Keratinocyte (primary cell): ENCODE measurements around the gene NFATC1. TPM values are rescaled to one million over a fixed set of nuclear protein-coding genes. Genes with fewer than 3 reads are reported as not detected.

Source experiments
- DNase-seq: peaks from one replicate; pipeline ENCODE4 v3.0.0-alpha.2; 2011; ENCODE audit warnings: low read depth, missing footprints, low spot score
- FAIRE-seq: peaks from 2 replicates; lab custom pipeline; 2011; peaks lifted over from hg19 to GRCh38; lab: Jason Lieb, UNC
- H2AFZ ChIP-seq: 2 replicates; pipeline ENCODE4 v1.6.0; 2012; ENCODE audit warnings: low read length, control low read depth, inconsistent platforms; ENCODE audit not compliant: control insufficient read depth
- H3K27ac ChIP-seq: 2 replicates; pipeline ENCODE4 v1.5.1; 2011; ENCODE audit warnings: low read length; ENCODE audit not compliant: control insufficient read depth, insufficient read depth
- H3K27me3 ChIP-seq: 3 replicates; pipeline ENCODE4 v1.6.0; 2011; ENCODE audit warnings: low read length; ENCODE audit not compliant: control insufficient read depth, insufficient read depth; ENCODE audit errors: extremely low read depth
- H3K36me3 ChIP-seq, 2 experiments: 2 replicates in 1 of 2; 3 replicates in 1 of 2; pipeline ENCODE4 v1.5.1; 2011; ENCODE audit warnings: low read length in 2 of 2, mild to moderate bottlenecking in 1 of 2; ENCODE audit not compliant: control insufficient read depth in 2 of 2, insufficient read depth in 2 of 2; ENCODE audit errors: extremely low read depth in 1 of 2
- H3K4me1 ChIP-seq: 3 replicates; pipeline ENCODE4 v1.5.1; 2011; ENCODE audit warnings: low read length; ENCODE audit not compliant: control insufficient read depth, insufficient read depth; ENCODE audit errors: extremely low read depth
- H3K4me2 ChIP-seq: 3 replicates; pipeline ENCODE4 v1.6.0; 2011; ENCODE audit warnings: low read depth, low read length; ENCODE audit not compliant: control insufficient read depth, insufficient read depth; ENCODE audit errors: extremely low read depth
- H3K4me3 ChIP-seq, 3 experiments: fragments of 200-600 bp in 1 of 3; sonication (generic) in 1 of 3; 2 replicates in 2 of 3; 3 replicates in 1 of 3; pipeline ENCODE4 v1.5.1; 2011 to 2016; ENCODE audit warnings: low read length in 3 of 3, mild to moderate bottlenecking in 3 of 3, control low read depth in 2 of 3, inconsistent platforms in 1 of 3, low read depth in 1 of 3, mixed read lengths in 1 of 3, mixed run types in 1 of 3, moderate library complexity in 1 of 3; ENCODE audit not compliant: control insufficient read depth in 2 of 3, insufficient read depth in 2 of 3; ENCODE audit errors: extremely low read depth in 1 of 3
- H3K79me2 ChIP-seq: 2 replicates; pipeline ENCODE4 v1.6.0; 2012; ENCODE audit warnings: low read length; ENCODE audit not compliant: control insufficient read depth, insufficient read depth
- H3K9ac ChIP-seq: 3 replicates; pipeline ENCODE4 v1.6.0; 2011; ENCODE audit warnings: low read length; ENCODE audit not compliant: control insufficient read depth, insufficient read depth; ENCODE audit errors: extremely low read depth
- H3K9me1 ChIP-seq: 3 replicates; pipeline ENCODE4 v1.6.0; 2011; ENCODE audit warnings: low read length; ENCODE audit not compliant: control insufficient read depth, insufficient read depth; ENCODE audit errors: extremely low read depth
- H3K9me3 ChIP-seq: 2 replicates; pipeline ENCODE4 v1.5.1; 2012; ENCODE audit warnings: low read depth, low read length; ENCODE audit not compliant: control insufficient read depth
- H4K20me1 ChIP-seq: 3 replicates; pipeline ENCODE4 v1.6.0; 2011; ENCODE audit warnings: low read length; ENCODE audit not compliant: control insufficient read depth, insufficient read depth; ENCODE audit errors: extremely low read depth
- EZH2 ChIP-seq: IDR thresholded peaks from one replicate; pipeline ENCODE4 v1.6.1; 2012; ENCODE audit warnings: inconsistent platforms, mild to moderate bottlenecking, low read length, moderate library complexity
- dilution Hi-C: fragments of 300-500 bp; cut with MboI; formaldehyde crosslinking; loops from one replicate; pipeline ENCODE4 v1.7.0; 2020; ENCODE audit warnings: low sequenced_read_pairs; ENCODE audit not compliant: extremely low pct_ligation_motif_present
- polyA plus RNA-seq, 5 experiments: library from polyadenylated mRNA; depleted of rRNA in 3 of 5; stranded (reverse) in 3 of 5; stranded (forward) in 1 of 5; unstranded in 1 of 5; fragments of >200 nt; gene quantifications; 1 replicate in 1 of 5; 2 replicates in 3 of 5; 3 replicates in 1 of 5; pipeline versions ENCODE4 v1.2.1 to v1.2.3, GENCODE V29; 2011 to 2012; ENCODE audit warnings: missing spikeins in 2 of 5, low read depth in 1 of 5, low replicate concordance in 1 of 5
- TF ChIP-seq, protein P1 (sequence below), 3 experiments: IDR thresholded peaks in 1 of 3; conservative IDR thresholded peaks in 1 of 3; optimal IDR thresholded peaks in 1 of 3; 2 replicates in 2 of 3; 3 replicates in 1 of 3; pipeline versions ENCODE3 to v1.5.1; 2011; ENCODE audit warnings: low read length in 3 of 3, mild to moderate bottlenecking in 3 of 3, moderate library complexity in 2 of 3, control low read depth in 1 of 3, inconsistent platforms in 1 of 3; ENCODE audit not compliant: insufficient read depth in 2 of 3; ENCODE audit errors: extremely low read depth in 1 of 3

NFATC1 gene
- polyA plus RNA-seq, 1 donor (not counting 4 experiments of a cell fraction or from before 2014, with no cell fraction given) = 0.77 TPM

DNA sequence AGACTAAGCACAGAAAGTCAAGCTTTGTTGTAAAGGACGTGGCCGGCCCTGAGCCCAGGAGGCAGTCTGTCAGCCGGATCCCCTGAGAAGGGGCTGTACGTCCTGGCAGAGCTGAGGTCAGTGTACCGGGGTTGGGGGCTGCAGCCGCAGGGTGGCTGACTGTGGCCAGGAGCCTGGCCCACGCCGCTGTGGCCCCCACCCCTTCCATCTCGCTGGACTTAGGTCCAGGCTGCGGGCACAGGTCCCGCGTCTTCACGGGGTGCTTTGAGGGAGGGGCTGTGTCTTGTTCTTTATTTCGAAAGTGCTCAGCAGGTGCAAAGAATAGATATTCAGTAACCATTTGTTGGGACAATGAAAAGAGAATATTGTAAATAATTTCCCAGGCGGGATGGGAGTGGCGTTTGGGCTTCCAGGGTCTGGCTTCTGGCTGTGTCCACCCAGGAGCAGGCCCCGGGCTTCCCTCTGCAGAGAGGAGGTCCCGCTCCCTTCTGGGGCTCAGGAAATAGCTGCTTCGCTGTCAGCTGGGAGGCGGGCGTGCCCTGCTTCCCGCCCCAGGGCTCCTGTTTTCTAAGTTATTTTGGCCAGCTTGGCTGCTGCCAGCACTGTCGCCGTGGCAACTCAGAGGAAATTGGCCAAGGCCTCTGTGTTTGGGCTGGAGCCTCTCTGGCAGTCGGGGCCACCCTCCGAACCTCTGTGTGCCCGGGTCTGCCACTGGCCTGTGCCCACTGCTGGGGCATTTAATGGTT lies 7.4 kb downstream of the NFATC1 start:
- Histone ChIP-seq H3K4me3 (peak overlapping the region in 1 of 3 experiments; percentile 7), H3K4me2 (peak overlapping the region; percentile 6), H3K36me3 (no peaks in the 10 kb centered on the region), H3K4me1 (no peaks in the 10 kb centered on the region), H3K27me3 (peaks cover 18% of the 10 kb centered on the region), H3K9ac (no peak overlapping the region), H3K27ac (no peak overlapping the region), H3K9me1 (no peaks in the 10 kb centered on the region), H3K79me2 (no peaks in the 10 kb centered on the region), H4K20me1 (no peaks in the 10 kb centered on the region), H3K9me3 (no peaks in the 10 kb centered on the region), H2AFZ (no peak overlapping the region)
- dilution Hi-C loops = no loop called here
- no peak for DNase-seq
- TF ChIP-seq EZH2 = no peak
- TF ChIP-seq, protein P1, sequence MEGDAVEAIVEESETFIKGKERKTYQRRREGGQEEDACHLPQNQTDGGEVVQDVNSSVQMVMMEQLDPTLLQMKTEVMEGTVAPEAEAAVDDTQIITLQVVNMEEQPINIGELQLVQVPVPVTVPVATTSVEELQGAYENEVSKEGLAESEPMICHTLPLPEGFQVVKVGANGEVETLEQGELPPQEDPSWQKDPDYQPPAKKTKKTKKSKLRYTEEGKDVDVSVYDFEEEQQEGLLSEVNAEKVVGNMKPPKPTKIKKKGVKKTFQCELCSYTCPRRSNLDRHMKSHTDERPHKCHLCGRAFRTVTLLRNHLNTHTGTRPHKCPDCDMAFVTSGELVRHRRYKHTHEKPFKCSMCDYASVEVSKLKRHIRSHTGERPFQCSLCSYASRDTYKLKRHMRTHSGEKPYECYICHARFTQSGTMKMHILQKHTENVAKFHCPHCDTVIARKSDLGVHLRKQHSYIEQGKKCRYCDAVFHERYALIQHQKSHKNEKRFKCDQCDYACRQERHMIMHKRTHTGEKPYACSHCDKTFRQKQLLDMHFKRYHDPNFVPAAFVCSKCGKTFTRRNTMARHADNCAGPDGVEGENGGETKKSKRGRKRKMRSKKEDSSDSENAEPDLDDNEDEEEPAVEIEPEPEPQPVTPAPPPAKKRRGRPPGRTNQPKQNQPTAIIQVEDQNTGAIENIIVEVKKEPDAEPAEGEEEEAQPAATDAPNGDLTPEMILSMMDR (optimal IDR thresholded peaks at IDR 0.05 in 1 of 3, IDR thresholded peaks at IDR 0.05 in 1 of 3, conservative IDR thresholded peaks at IDR 0.05 in 1 of 3; ENCODE audit: extremely low read depth in 1 of 3, insufficient read depth in 2 of 3, low read length in 3 of 3) = no peak
- FAIRE-seq = no peak

DNA sequence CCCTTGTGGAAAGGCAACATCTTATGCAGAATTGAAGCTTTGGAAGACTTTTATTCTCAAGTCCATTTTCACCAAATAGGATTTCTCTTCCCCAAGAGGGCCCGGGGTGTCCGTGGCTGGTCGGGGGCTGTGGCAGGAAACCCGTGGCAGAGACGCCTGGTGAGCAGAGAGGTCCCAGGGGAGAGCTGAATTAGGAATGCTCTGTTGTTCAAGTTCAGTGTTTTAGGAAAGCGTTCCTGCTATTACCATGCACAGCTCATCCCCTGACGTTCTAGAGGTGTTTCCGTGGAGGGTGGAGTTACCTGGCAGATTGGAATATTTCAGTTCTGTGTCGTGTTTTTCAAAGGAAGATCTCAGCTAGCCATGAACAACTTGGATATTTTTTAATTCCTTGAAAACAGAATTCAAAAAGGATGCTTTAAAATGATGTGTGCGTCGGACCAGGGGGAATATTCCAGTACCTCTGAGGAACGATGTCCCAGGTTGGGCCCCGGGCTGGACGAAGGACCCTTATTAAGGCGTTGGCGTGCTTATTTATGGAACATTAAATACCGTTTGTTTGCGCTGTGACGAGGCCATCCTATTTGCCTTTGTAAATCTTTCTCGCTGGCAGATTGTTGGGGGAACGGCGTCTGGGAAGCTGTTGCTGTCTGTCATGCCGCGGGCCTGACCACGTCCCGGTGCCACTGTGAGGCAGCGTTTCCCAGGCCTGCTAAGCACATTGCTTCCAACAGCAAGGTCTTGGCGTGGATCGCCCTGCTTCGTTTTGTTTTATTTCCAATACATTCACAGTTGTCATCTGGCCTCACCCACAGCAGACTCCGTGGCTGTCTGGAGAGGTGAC lies 8.2 kb downstream of the NFATC1 start:
- FAIRE-seq = no peak
- no peak overlapping the region for H3K9ac ChIP-seq
- H3K4me1 ChIP-seq = no peaks in the 10 kb centered on the region
- TF ChIP-seq EZH2 = no peak
- TF ChIP-seq, protein P1 (optimal IDR thresholded peaks at IDR 0.05 in 1 of 3, IDR thresholded peaks at IDR 0.05 in 1 of 3, conservative IDR thresholded peaks at IDR 0.05 in 1 of 3; ENCODE audit: extremely low read depth in 1 of 3, insufficient read depth in 2 of 3, low read length in 3 of 3) = no peak
- no peak overlapping the region for H3K27ac ChIP-seq
- peaks cover 18% of the 10 kb centered on the region for H3K27me3 ChIP-seq
- no peaks in the 10 kb centered on the region for H4K20me1 ChIP-seq
- H3K36me3 ChIP-seq = no peaks in the 10 kb centered on the region
- H3K4me3 ChIP-seq = peak overlapping the region in 1 of 3 experiments; percentile 7
- no peaks in the 10 kb centered on the region for H3K9me1 ChIP-seq
- no peak for DNase-seq
- dilution Hi-C loops = no loop called here
- peak overlapping the region; percentile 6 for H3K4me2 ChIP-seq
- no peak overlapping the region for H2AFZ ChIP-seq
- H3K9me3 ChIP-seq = no peaks in the 10 kb centered on the region
- no peaks in the 10 kb centered on the region for H3K79me2 ChIP-seq
